A549 treated with AZD9567 at 1 μM for 4 hours (cell line): ENCODE results near the gene KRTAP4-16. TPM values are rescaled to one million over a fixed set of nuclear protein-coding genes. Genes with fewer than 3 reads are reported as not detected.

Experiments
- total RNA-seq: library from RNA; stranded (reverse); fragments of 200-300 nt; extraction: Qiagen RNA extraction; gene quantifications from 5 replicates; pipeline ENCODE4 v1.2.3, GENCODE V29; 2022; ENCODE audit not compliant: insufficient read depth

Gene KRTAP4-16
- not detected in 5 replicates for total RNA-seq

GRCh38 chr17:41101586-41102259, at the start of gene KRTAP4-16:
TSS of gene KRTAP4-16 (minus strand) at chr17:41102209. CDS start at chr17:41102209, 0 bp downstream.

GRCh38 chr17:41149652-41149985, 47.6 kb upstream of the KRTAP4-16 start, which contains the start of gene KRTAP4-5:
TSS of gene KRTAP4-5 (minus strand) at chr17:41149825. CDS start at chr17:41149767, 58 bp downstream.

DNA sequence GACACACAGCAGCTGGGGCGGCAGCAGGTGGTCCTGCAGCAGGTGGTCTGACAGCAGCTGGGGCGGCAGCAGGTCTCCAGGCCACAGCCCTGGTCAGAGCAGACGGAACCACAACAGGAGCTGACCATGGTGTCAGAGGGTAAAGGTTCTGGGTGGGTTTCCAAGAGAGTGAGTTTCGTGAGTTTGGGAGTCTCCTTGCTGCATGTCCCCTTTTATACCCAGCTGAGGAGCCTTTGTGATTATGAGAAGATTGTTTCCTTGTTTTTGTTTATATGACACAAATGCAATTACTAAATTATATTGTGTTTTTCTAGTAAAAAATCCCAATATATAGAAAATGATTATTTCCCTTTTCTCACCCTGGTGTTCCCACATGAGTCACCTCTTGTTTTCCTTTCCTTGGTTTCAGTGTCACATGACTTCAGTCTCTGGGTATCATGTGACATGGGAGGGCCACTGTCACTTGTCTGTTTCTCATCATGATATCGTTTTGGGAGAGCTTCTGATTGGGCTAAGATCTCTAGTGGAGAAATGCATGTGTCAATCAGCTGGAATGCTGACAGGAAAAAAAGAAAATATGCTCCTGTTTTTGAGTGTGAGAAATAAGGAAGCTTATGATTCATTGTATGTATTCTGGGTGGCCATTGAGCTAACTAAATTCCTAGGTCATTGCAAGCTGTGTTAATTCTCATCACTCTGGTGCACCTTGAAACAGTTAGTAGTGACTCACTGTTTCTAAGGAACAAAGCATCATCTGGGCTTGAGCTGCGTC, 38.5 kb upstream of the KRTAP4-16 start, which contains the start of gene KRTAP4-6:
KRTAP4-6 (minus strand) TSS at position 185 of the 772 bp plus-strand sequence; CDS start at position 128, 57 bp downstream.

DNA sequence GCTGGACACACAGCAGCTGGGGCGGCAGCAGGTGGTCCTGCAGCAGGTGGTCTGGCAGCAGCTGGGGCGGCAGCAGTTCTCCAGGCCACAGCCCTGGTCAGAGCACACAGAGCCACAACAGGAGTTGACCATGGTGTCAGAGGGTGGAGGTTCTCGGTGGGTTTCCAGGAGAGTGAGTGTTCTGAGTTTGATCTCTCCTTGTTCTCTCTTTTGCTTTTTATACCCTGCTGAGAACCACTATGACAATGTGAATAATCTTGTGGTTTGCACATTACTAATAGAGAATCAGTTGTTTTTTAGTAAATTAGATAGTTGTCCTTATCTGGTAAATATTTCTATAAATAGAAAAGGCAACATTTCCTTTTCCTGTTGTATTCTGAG, 22.0 kb upstream of the KRTAP4-16 start, which contains the start of gene KRTAP4-12:
KRTAP4-12 (minus strand) TSS at position 192 of the 381 bp plus-strand sequence; CDS start at position 132, 60 bp downstream.

DNA sequence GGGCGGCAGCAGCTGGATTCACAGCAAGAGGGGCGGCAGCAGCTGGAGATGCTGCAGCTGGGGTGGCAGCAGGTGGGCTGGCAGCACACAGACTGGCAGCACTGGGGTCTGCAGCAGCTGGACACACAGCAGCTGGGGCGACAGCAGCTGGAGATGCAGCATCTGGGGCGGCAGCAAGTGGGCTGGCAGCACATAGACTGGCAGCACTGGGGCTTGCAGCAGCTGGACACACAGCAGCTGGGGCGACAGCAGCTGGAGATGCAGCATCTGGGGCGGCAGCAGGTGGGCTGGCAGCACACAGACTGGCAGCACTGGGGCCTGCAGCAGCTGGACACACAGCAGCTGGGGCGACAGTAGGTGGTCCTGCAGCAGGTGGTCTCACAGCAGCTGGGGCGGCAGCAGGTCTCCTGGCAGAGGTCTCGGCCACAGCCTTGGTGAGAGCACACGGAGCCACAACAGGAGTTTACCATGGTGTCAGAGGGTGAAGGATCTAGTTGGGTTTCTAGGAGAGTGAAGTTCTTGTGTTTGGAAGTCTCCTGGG, 15.9 kb upstream of the KRTAP4-16 start, which contains the start of gene KRTAP4-11:
KRTAP4-11 (minus strand) TSS at position 528 of the 541 bp plus-strand sequence; CDS start at position 470, 58 bp downstream.

GRCh38 chr17:41105347-41105746, 3.3 kb upstream of the KRTAP4-16 start, which contains the start of gene KRTAP4-9:
TSS of gene KRTAP4-9 (plus strand) at chr17:41105389. CDS start at chr17:41105389, 0 bp downstream.

GRCh38 chr17:41098042-41098441, 4.0 kb downstream of the KRTAP4-16 start, which contains the start of gene KRTAP4-8:
TSS of gene KRTAP4-8 (minus strand) at chr17:41098142. CDS start at chr17:41098084, 58 bp downstream.

GRCh38 chr17:41084100-41084856, 17.7 kb downstream of the KRTAP4-16 start, which contains the start of gene KRTAP4-7:
TSS of gene KRTAP4-7 (plus strand) at chr17:41084150. CDS start at chr17:41084207, 57 bp downstream.

DNA sequence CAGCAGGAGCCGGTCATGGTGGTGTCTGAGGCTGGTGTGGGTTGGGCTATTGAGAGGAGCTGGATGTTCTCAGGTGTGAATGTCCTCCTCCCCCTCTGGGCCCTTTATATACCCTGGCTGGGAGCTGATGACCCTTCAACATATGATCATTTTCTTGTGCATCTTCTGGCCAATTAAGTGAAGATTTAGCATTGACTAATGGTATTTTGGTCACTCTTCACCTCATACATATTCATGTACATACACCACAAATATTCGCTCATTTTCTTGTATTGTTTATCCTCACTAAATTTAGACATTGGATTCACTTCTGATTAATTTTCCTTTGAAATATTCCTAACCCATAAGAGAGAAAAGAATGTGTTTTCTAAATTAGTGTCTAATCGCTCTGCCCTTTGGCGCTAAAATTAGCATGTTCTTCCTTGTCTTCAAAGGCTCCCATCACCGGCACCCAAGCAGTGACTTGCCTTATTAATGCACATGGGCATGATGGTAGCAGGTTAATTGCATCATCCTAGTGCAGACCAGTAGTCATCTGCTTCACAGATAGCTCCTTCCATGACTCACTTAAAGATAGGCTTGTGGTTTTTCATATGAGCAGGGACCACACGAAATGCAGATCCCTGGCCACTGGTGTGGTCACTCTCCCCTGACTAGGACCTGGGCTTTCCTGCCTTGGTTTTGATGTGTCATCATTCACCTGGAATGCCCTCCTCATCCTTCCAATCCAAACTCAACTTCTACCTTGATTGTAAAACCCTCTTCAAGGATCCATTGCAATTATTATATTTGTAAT, 36.0 kb downstream of the KRTAP4-16 start, which contains the start of gene KRTAP2-4:
KRTAP2-4 (minus strand) TSS at position 51 of the 796 bp plus-strand sequence; CDS start at position 17, 34 bp downstream.

GRCh38 chr17:41060052-41060604, 41.9 kb downstream of the KRTAP4-16 start, which contains the start of gene KRTAP2-3:
TSS of gene KRTAP2-3 (minus strand) at chr17:41060114. CDS start at chr17:41060050, 64 bp downstream.

GRCh38 chr17:41055130-41055529, 46.9 kb downstream of the KRTAP4-16 start, which contains the start of gene KRTAP2-2:
TSS of gene KRTAP2-2 (minus strand) at chr17:41055230. CDS start at chr17:41055211, 19 bp downstream.

Other genes with a start within 250 kb of the KRTAP4-16 start
- not detected in 5 replicates for gene KRT12, start 235.0 kb downstream of the KRTAP4-16 start, total RNA-seq
- gene KRT20, start 217.0 kb downstream of the KRTAP4-16 start, total RNA-seq = 0.23 to 0.42 TPM (median 0.35 TPM) in 4 of 5 replicates, not detected in the other
- 0.07 to 0.26 TPM (median 0.07 TPM) in 3 of 5 replicates, not detected in the others for gene KRT23, start 164.6 kb downstream of the KRTAP4-16 start, total RNA-seq
- not detected in 5 replicates for gene KRT39, start 135.3 kb downstream of the KRTAP4-16 start, total RNA-seq
- gene KRT40, start 117.9 kb downstream of the KRTAP4-16 start, total RNA-seq = not detected in 5 replicates
- not detected in 5 replicates for gene KRTAP3-3, start 108.0 kb downstream of the KRTAP4-16 start, total RNA-seq
- gene KRTAP3-2, start 102.3 kb downstream of the KRTAP4-16 start, total RNA-seq = 0.16 to 3.6 TPM (median 0.25 TPM) in 5 replicates
- gene KRTAP3-1, start 93.1 kb downstream of the KRTAP4-16 start, total RNA-seq = not detected in 5 replicates
- gene KRTAP1-5, start 75.0 kb downstream of the KRTAP4-16 start, total RNA-seq = not detected in 5 replicates
- gene KRTAP1-4, start 72.0 kb downstream of the KRTAP4-16 start, total RNA-seq = not detected in 5 replicates
- gene KRTAP1-3, start 67.3 kb downstream of the KRTAP4-16 start, total RNA-seq = not detected in 5 replicates
- gene KRTAP1-1, start 60.8 kb downstream of the KRTAP4-16 start, total RNA-seq = not detected in 5 replicates
- gene KRTAP2-1, start 54.9 kb downstream of the KRTAP4-16 start, total RNA-seq = not detected in 5 replicates
- gene KRTAP2-2, start 47.0 kb downstream of the KRTAP4-16 start, total RNA-seq = not detected in 5 replicates
- gene KRTAP2-3, start 42.1 kb downstream of the KRTAP4-16 start, total RNA-seq = 0.09 to 0.19 TPM (median 0.17 TPM) in 4 of 5 replicates, not detected in the other
- not detected in 5 replicates for gene KRTAP2-4, start 36.3 kb downstream of the KRTAP4-16 start, total RNA-seq
- not detected in 5 replicates for gene KRTAP4-7, start 18.1 kb downstream of the KRTAP4-16 start, total RNA-seq
- gene KRTAP4-8, start 4.1 kb downstream of the KRTAP4-16 start, total RNA-seq = not detected in 5 replicates
- not detected in 5 replicates for gene KRTAP4-9, start 3.2 kb upstream of the KRTAP4-16 start, total RNA-seq
- gene KRTAP4-11, start 16.2 kb upstream of the KRTAP4-16 start, total RNA-seq = not detected in 5 replicates
- not detected in 5 replicates for gene KRTAP4-12, start 22.0 kb upstream of the KRTAP4-16 start, total RNA-seq
- gene KRTAP4-6, start 38.3 kb upstream of the KRTAP4-16 start, total RNA-seq = not detected in 5 replicates
- not detected in 5 replicates for gene KRTAP4-5, start 47.6 kb upstream of the KRTAP4-16 start, total RNA-seq
- gene KRTAP4-4, start 58.5 kb upstream of the KRTAP4-16 start, total RNA-seq = 0.07 TPM in 1 of 5 replicates, not detected in the others
- not detected in 5 replicates for gene KRTAP4-3, start 66.0 kb upstream of the KRTAP4-16 start, total RNA-seq
- gene KRTAP4-2, start 76.0 kb upstream of the KRTAP4-16 start, total RNA-seq = not detected in 5 replicates
- not detected in 5 replicates for gene KRTAP4-1, start 82.7 kb upstream of the KRTAP4-16 start, total RNA-seq
- not detected in 5 replicates for gene KRTAP9-1, start 87.7 kb upstream of the KRTAP4-16 start, total RNA-seq
- not detected in 5 replicates for gene KRTAP9-2, start 124.4 kb upstream of the KRTAP4-16 start, total RNA-seq
- gene KRTAP9-3, start 130.2 kb upstream of the KRTAP4-16 start, total RNA-seq = not detected in 5 replicates
- not detected in 5 replicates for gene KRTAP9-8, start 135.8 kb upstream of the KRTAP4-16 start, total RNA-seq
- not detected in 5 replicates for gene KRTAP9-4, start 147.5 kb upstream of the KRTAP4-16 start, total RNA-seq
- gene KRTAP9-9, start 153.2 kb upstream of the KRTAP4-16 start, total RNA-seq = not detected in 5 replicates
- not detected in 5 replicates for gene KRTAP9-6, start 163.2 kb upstream of the KRTAP4-16 start, total RNA-seq
- not detected in 5 replicates for gene KRTAP9-7, start 173.5 kb upstream of the KRTAP4-16 start, total RNA-seq
- not detected in 5 replicates for gene KRTAP29-1, start 200.6 kb upstream of the KRTAP4-16 start, total RNA-seq
- gene KRTAP16-1, start 207.1 kb upstream of the KRTAP4-16 start, total RNA-seq = not detected in 5 replicates
- gene KRTAP17-1, start 213.5 kb upstream of the KRTAP4-16 start, total RNA-seq = not detected in 5 replicates
- not detected in 5 replicates for gene KRT33A, start 248.6 kb upstream of the KRTAP4-16 start, total RNA-seq